Activated CD4-positive, CD25-positive, alpha-beta regulatory T cell treated with anti-CD3 and anti-CD28 coated beads, Interleukin-2, amount 50 U/mL, for 16 hours (primary cell): Measurements from ENCODE around the gene ADAMTS16.

ENCODE experiments used
- DNase-seq: peaks from one replicate; pipeline ENCODE4 v3.0.0-alpha.2; 2020; ENCODE audit warnings: low read depth, low spot score

Gene ADAMTS16

GRCh38 chr5:5315068-5315980 is 175.2 kb downstream of the ADAMTS16 start:
- no peak for DNase-seq

DNA sequence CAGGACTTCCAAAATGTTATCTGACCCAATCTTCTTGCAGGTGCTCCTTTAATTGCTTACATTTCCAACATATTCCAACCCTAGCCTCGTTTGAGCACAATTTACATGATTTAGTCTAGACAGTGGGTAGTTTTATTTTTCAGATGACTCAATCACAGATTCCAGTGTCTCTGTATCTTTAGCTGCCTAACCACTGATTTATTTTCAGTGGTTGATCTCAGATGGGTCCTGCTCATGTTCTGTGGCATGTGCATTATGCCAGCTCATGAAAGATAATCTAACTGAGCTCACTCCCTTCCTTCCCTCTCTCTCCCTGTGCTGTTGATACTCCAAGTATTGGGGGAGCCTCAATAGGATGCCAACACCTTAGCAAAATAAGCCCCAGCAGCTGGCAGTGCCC is 176.2 kb downstream of the ADAMTS16 start:
- no peak for DNase-seq

DNA sequence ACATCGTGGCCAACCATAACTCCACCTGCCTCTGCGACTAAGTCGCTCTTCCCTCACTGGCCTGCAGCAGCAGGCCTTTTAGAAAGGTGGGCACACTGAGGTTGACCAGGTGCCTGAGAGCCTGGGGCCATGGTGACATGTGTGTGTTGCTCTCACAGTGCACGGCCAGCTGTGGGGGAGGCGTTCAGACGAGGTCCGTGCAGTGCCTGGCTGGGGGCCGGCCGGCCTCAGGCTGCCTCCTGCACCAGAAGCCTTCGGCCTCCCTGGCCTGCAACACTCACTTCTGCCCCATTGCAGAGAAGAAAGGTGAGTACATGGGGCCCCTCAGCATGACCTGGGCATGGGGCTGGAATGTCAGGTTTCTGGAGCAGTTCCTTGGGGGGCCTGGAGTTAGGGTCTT is 177.8 kb downstream of the ADAMTS16 start:
- no peak for DNase-seq

GRCh38 chr5:5318426-5319190 is 178.5 kb downstream of the ADAMTS16 start:
- DNase-seq, result no peak

GRCh38 chr5:5320062-5320805 is 180.1 kb downstream of the ADAMTS16 start:
- no peak for DNase-seq

- DNase-seq, result no peak
Observed at GRCh38 chr5:5321137-5321536, 181.0 kb downstream of the ADAMTS16 start.

- DNase-seq, result no peak
Observed at GRCh38 chr5:5323551-5323950, 183.4 kb downstream of the ADAMTS16 start.

- DNase-seq, result no peak
Observed at GRCh38 chr5:5326115-5326758, 186.1 kb downstream of the ADAMTS16 start.

- DNase-seq, result no peak
Observed at GRCh38 chr5:5327126-5327525, 187.0 kb downstream of the ADAMTS16 start.

GRCh38 chr5:5330728-5331452 is 190.8 kb downstream of the ADAMTS16 start:
- DNase-seq, result no peak

DNA sequence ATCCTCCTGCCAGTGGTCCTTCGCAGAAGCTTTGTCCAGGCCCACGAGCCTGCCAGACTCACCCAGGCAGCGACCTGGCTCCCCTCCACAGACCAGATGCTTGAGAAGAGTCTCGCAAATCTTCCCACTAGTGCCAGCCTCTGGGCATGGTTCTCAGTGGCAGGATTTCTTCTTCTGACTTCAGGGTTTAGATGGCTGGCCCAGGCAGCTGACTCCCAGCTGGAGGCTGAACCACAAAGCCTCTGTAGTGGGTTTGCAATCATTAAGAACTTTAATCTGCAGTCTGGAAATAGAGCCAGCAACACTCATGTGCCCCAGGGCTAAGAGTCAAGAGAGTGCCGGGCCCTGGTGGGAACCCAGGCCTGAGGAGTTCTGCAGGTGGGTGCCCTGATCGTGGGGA is 191.7 kb downstream of the ADAMTS16 start:
- no peak for DNase-seq

DNA sequence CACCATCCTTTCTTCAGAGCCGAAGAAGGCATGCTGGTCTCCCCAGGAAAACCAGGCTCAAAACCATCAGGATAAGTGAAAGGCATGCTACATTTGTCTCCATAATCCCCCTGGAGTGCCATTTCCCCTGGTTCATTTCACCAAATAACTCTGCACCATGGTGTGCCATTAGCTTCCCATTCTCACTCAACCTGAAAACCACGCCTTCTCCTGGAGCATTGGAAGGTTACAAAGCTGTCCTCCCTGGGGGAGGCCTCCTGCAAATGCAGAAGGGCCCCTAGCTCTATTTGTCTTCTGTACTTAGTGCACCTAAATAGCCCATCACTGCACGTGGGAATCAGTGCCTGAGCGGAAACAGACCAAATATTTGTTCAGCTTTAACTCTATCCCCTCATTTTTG is 192.2 kb downstream of the ADAMTS16 start:
- DNase-seq, result no peak

GRCh38 chr5:5335107-5335506 is 195.0 kb downstream of the ADAMTS16 start:
- DNase-seq, result no peak

DNA sequence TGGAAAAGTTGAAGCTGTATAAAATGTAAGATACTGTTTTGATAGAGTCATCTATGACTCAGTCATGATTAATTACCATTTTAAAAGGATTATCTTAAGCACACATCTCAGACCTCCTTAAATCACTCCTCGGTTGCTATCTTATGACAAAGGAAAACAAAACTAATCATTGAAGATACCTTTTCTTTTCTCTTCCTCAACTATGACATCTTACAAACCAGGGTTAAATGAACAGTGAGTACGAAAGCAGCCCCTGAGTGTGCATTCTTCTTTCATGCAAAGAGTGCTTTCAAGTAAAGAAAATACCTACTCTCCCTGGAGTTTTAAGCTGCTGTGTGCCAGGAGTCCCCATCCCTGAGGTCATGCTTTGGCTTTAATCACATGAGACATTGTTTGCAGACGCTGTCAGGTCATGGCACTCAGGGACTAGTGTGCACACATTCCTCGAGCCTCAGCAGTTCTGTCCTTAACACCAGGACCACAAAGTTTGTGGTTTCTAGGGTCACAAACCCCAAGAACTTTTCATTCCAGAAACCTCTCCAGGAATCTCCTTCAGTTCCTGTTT is 195.7 kb downstream of the ADAMTS16 start:
- DNase-seq, result no peak

DNA sequence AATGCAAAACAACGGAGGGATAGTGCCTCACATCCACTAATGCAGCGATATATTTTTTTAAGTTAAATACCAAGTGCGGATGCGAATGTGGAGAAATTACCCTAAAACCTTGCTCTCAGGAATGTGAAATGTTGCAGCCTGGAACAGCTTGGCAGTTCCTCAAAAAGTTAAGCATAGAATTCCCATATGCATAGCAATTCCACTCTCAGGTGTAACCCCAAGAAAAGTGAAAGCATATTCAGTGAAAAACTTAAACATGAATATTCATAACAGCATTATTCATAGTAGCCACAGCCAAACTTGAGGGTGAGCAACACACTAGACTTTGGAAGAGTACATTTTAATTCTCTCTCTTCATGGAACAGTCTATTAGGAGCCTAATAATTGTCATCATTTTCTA is 199.1 kb downstream of the ADAMTS16 start:
- no peak for DNase-seq

DNA sequence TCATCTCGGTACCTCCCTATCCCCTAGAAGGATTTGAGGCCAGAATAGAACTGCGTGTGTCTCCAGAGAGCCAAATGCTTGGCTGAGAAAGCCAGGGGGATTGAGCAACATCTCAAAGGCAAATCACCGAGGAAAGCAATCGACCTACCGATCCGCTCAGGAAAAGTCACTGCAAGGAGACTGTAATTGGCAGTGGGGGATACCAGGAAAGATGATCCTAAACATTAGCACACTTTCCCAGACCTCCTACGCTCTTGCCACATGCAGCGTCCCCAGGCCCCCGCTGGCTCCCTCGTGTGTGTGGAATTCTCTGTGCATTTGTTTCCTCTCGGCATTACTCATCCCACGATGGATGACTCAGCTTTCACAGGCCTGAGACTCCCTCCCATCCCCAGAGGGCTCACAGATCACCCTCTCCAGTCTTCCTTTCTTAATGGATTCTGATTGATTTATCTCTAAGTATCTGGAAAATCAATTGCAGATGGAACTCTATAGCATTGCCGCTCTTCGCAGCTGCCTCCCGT is 200.1 kb downstream of the ADAMTS16 start:
- DNase-seq, result no peak

- no peak for DNase-seq
Observed at GRCh38 chr5:5341531-5342292, 201.6 kb downstream of the ADAMTS16 start.

GRCh38 chr5:5342784-5343183 is 202.7 kb downstream of the ADAMTS16 start:
- no peak for DNase-seq

DNA sequence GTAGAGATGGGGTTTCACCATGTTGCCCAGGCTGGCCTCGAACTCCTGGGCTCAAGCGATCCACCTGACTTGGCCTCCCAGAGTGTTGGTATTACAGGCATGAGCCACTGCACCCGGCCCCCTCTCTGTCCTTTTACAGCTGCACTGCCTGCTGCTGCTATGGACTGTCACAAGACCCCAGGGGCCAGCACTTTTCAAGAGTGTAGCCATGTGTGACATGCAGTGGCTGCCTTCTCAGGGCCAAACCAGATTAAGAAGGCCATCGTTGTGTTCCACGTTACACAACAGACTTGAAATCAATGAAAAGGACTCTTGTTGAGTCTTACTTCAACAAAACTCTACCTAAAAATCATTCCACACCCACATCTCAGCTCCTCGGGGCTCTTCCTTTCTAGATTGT is 203.4 kb downstream of the ADAMTS16 start:
- no peak for DNase-seq
